ENCODE results near the gene MRPL57.

- TF ChIP-seq REST (IDR thresholded peaks at IDR 0.05) (no peak), CTCF (IDR thresholded peaks at IDR 0.05; ENCODE audit: low read depth, low read length, missing input control) (no peak), YY1 (IDR thresholded peaks at IDR 0.05) (no peak), MAX (IDR thresholded peaks at IDR 0.05) (no peak), TAF1 (conservative IDR thresholded peaks at IDR 0.05) (no peak), RXRA (IDR thresholded peaks at IDR 0.05) (no peak), SP1 (IDR thresholded peaks at IDR 0.05) (no peak)
Measured at GRCh38 chr13:21212138-21212775, 35.8 kb downstream of the MRPL57 start.
